ENCODE data around the gene CBFA2T2. TPM values are rescaled to one million over a fixed set of nuclear protein-coding genes. Genes with fewer than 3 reads are reported as not detected.
A peak's percentile ranks its signal among the peaks of the same experiment; 100 is the strongest.

CBFA2T2 gene
- total and polyA plus RNA-seq, 10 of the 15 experiments (the other 5 are each of a cell fraction or from before 2014, with no cell fraction given): 0.61 to 8.6 (median 5.5) TPM

DNA sequence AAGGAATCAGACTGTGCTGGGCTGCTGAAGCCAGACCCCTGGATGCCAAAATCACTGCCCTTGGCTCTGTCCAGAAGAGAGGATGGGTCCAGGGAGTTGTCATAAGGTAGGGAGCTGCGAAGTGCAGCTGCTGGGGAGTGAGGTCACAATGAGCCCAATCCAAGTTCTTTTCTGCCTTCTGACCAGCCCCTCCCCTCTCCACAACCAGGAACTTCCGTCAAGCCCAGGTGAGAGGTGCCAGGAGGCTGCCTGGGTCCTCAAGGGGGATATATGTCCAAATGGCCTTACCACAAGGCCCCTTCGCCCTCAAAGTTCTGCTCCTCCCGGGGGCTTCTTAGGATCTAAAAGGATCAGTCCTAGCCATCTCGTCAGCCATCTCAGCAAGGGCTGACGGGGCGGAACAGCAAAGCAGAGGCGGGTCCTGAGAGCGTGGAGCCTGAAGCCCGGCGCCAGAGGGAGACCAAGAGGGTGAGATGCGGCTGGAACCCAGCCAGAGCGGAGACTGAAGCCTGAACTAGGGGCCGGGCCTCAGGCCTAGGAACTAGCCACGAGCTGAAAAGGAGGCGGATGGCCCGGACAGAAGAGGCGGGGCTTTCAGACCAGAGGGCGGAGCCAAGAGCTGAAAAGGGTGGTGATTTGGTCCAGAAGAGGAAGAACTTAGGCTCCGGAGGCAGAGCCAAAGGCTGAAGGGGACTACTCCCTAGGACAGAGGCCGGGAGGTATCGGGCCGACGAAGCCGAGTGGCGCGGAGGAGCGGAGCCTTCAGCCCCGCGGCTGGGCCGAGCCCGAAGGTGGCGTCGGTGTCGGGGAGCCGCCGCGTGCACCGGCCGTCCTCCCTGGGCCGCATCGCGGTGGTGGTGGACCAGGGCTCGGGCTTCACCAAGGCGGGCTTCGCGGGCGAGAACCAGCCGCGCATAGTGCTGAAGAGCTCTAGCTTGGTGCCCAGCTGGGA is 176.7 kb downstream of the CBFA2T2 start, which contains the start of gene ACTL10 (continued):
- TF ChIP-seq, protein P1, sequence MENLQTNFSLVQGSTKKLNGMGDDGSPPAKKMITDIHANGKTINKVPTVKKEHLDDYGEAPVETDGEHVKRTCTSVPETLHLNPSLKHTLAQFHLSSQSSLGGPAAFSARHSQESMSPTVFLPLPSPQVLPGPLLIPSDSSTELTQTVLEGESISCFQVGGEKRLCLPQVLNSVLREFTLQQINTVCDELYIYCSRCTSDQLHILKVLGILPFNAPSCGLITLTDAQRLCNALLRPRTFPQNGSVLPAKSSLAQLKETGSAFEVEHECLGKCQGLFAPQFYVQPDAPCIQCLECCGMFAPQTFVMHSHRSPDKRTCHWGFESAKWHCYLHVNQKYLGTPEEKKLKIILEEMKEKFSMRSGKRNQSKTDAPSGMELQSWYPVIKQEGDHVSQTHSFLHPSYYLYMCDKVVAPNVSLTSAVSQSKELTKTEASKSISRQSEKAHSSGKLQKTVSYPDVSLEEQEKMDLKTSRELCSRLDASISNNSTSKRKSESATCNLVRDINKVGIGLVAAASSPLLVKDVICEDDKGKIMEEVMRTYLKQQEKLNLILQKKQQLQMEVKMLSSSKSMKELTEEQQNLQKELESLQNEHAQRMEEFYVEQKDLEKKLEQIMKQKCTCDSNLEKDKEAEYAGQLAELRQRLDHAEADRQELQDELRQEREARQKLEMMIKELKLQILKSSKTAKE (IDR thresholded peaks at IDR 0.05; ENCODE audit: low read depth, poor library complexity, severe bottlenecking): no peak
- no peak for TF ChIP-seq IKZF2 (IDR thresholded peaks at IDR 0.05)
- TF ChIP-seq NR2F1 (conservative IDR thresholded peaks at IDR 0.05): no peak
- no peak for TF ChIP-seq KAT2A (conservative IDR thresholded peaks at IDR 0.05; ENCODE audit: control insufficient read depth, low read depth, low read length)
- TF ChIP-seq MEF2B (IDR thresholded peaks at IDR 0.05; ENCODE audit: partially characterized antibody, poor library complexity, severe bottlenecking): no peak
- TF ChIP-seq, protein P2, sequence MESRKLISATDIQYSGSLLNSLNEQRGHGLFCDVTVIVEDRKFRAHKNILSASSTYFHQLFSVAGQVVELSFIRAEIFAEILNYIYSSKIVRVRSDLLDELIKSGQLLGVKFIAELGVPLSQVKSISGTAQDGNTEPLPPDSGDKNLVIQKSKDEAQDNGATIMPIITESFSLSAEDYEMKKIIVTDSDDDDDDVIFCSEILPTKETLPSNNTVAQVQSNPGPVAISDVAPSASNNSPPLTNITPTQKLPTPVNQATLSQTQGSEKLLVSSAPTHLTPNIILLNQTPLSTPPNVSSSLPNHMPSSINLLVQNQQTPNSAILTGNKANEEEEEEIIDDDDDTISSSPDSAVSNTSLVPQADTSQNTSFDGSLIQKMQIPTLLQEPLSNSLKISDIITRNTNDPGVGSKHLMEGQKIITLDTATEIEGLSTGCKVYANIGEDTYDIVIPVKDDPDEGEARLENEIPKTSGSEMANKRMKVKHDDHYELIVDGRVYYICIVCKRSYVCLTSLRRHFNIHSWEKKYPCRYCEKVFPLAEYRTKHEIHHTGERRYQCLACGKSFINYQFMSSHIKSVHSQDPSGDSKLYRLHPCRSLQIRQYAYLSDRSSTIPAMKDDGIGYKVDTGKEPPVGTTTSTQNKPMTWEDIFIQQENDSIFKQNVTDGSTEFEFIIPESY (IDR thresholded peaks at IDR 0.05): no peak
- TF ChIP-seq NFYB (IDR thresholded peaks at IDR 0.05; ENCODE audit: insufficient read depth, low read depth, low read length): no peak
- TF ChIP-seq IKZF1 (conservative IDR thresholded peaks at IDR 0.05): no peak
- TF ChIP-seq RFX5 (IDR thresholded peaks at IDR 0.05; ENCODE audit: low read depth, low read length): peak; percentile 47; the same call in 1 of the 2 replicates
- 0 out of 2 replicates have a peak, but pooled peaks have one; percentile 27 for TF ChIP-seq CREM (IDR thresholded peaks at IDR 0.05; ENCODE audit: low read depth)
- TF ChIP-seq CREB1 (IDR thresholded peaks at IDR 0.05; ENCODE audit: low read depth): no peak
- TF ChIP-seq, protein P3, sequence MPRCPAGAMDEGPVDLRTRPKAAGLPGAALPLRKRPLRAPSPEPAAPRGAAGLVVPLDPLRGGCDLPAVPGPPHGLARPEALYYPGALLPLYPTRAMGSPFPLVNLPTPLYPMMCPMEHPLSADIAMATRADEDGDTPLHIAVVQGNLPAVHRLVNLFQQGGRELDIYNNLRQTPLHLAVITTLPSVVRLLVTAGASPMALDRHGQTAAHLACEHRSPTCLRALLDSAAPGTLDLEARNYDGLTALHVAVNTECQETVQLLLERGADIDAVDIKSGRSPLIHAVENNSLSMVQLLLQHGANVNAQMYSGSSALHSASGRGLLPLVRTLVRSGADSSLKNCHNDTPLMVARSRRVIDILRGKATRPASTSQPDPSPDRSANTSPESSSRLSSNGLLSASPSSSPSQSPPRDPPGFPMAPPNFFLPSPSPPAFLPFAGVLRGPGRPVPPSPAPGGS (IDR thresholded peaks at IDR 0.05; ENCODE audit: borderline replicate concordance, insufficient read depth, low read depth, low read length, poor library complexity, severe bottlenecking): peak; percentile 14
- no peak for TF ChIP-seq POU2F2 (IDR thresholded peaks at IDR 0.05; ENCODE audit: borderline replicate concordance, low read depth, low read length)
- no peak for TF ChIP-seq NR2C1 (IDR thresholded peaks at IDR 0.05)
- no peak for TF ChIP-seq MEF2A (IDR thresholded peaks at IDR 0.05; ENCODE audit: insufficient read depth, low read depth, low read length)
- TF ChIP-seq WRNIP1 (IDR thresholded peaks at IDR 0.05; ENCODE audit: borderline replicate concordance, low read depth, low read length): no peak
- TF ChIP-seq JUND (IDR thresholded peaks at IDR 0.05; ENCODE audit: low read depth, low read length): no peak
- TF ChIP-seq TBL1XR1 (IDR thresholded peaks at IDR 0.05; ENCODE audit: low read depth, low read length): no peak
- no peak for TF ChIP-seq SREBF2 (IDR thresholded peaks at IDR 0.05; ENCODE audit: low read length)
- peak; percentile 60 for TF ChIP-seq EED (IDR thresholded peaks at IDR 0.05; ENCODE audit: low read depth)
- TF ChIP-seq KDM1A (IDR thresholded peaks at IDR 0.05; ENCODE audit: borderline replicate concordance): no peak
- no peak for TF ChIP-seq KLF5 (IDR thresholded peaks at IDR 0.05; ENCODE audit: partially characterized antibody)
- TF ChIP-seq SUPT20H (IDR thresholded peaks at IDR 0.05; ENCODE audit: borderline replicate concordance, control insufficient read depth, low read depth, low read length): no peak
- TF ChIP-seq EZH2 (IDR thresholded peaks at IDR 0.05; ENCODE audit: borderline replicate concordance, control insufficient read depth, low read depth, low read length): no peak
- no peak for TF ChIP-seq ATF7 (IDR thresholded peaks at IDR 0.05; ENCODE audit: low read depth)
- peak; percentile 61 for TF ChIP-seq POLR2AphosphoS5 (IDR thresholded peaks at IDR 0.05; ENCODE audit: low read length)
